ENCODE results near the gene ACSM4. TPM values are rescaled to one million over a fixed set of nuclear protein-coding genes. Genes with fewer than 3 reads are reported as not detected.

The ACSM4 gene
- total and polyA plus RNA-seq, 9 of the 15 experiments (the other 6 are each of a cell fraction or from before 2014, with no cell fraction given): not detected

- TF ChIP-seq MGA (IDR thresholded peaks at IDR 0.05) (no peak), ZNF174 (CRISPR knock-in tag; IDR thresholded peaks at IDR 0.05) (no peak), XRCC4 (IDR thresholded peaks at IDR 0.05; ENCODE audit: extremely low read depth, insufficient read depth, insufficient read length) (no peak), ETV6 (IDR thresholded peaks at IDR 0.05; ENCODE audit: borderline replicate concordance in 1 of 2, low read depth in 2 of 2, low read length in 1 of 2) (no peak), ETV6 (CRISPR knock-in tag; IDR thresholded peaks at IDR 0.05; ENCODE audit: borderline replicate concordance) (no peak), ZBTB1 (CRISPR knock-in tag; IDR thresholded peaks at IDR 0.05; ENCODE audit: borderline replicate concordance, low read depth) (no peak), YY1 (IDR thresholded peaks at IDR 0.05; ENCODE audit: borderline replicate concordance in 1 of 3, control insufficient read depth in 1 of 3, extremely low read depth in 1 of 3, insufficient read depth in 3 of 3, insufficient read length in 1 of 3, insufficient replicate concordance in 2 of 3, low read depth in 1 of 3, low read length in 2 of 3) (no peak), ZBTB7A (IDR thresholded peaks at IDR 0.05; ENCODE audit: borderline replicate concordance, control insufficient read depth, low read depth, low read length) (no peak)
- TF ChIP-seq, protein P1, sequence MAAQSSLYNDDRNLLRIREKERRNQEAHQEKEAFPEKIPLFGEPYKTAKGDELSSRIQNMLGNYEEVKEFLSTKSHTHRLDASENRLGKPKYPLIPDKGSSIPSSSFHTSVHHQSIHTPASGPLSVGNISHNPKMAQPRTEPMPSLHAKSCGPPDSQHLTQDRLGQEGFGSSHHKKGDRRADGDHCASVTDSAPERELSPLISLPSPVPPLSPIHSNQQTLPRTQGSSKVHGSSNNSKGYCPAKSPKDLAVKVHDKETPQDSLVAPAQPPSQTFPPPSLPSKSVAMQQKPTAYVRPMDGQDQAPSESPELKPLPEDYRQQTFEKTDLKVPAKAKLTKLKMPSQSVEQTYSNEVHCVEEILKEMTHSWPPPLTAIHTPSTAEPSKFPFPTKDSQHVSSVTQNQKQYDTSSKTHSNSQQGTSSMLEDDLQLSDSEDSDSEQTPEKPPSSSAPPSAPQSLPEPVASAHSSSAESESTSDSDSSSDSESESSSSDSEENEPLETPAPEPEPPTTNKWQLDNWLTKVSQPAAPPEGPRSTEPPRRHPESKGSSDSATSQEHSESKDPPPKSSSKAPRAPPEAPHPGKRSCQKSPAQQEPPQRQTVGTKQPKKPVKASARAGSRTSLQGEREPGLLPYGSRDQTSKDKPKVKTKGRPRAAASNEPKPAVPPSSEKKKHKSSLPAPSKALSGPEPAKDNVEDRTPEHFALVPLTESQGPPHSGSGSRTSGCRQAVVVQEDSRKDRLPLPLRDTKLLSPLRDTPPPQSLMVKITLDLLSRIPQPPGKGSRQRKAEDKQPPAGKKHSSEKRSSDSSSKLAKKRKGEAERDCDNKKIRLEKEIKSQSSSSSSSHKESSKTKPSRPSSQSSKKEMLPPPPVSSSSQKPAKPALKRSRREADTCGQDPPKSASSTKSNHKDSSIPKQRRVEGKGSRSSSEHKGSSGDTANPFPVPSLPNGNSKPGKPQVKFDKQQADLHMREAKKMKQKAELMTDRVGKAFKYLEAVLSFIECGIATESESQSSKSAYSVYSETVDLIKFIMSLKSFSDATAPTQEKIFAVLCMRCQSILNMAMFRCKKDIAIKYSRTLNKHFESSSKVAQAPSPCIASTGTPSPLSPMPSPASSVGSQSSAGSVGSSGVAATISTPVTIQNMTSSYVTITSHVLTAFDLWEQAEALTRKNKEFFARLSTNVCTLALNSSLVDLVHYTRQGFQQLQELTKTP (IDR thresholded peaks at IDR 0.05; ENCODE audit: low read depth in 1 of 2, partially characterized antibody in 2 of 2): no peak
Observed at GRCh38 chr12:7302266-7302986, 1.4 kb upstream of the ACSM4 start (continued).
